ENCODE measurements around the gene MTR.

GRCh38 chr1:236837897-236838296 lies 42.8 kb downstream of the MTR start:
- no peak for TF ChIP-seq CTCF (conservative IDR thresholded peaks at IDR 0.05 in 1 of 2, IDR thresholded peaks at IDR 0.05 in 1 of 2; ENCODE audit: extremely low read depth in 1 of 2, insufficient read depth in 1 of 2, low read depth in 1 of 2, low read length in 2 of 2)
- no peak for TF ChIP-seq EZH2 (IDR thresholded peaks at IDR 0.05; ENCODE audit: borderline replicate concordance, low read length)

Data from mammary epithelial cell (primary cell).